ENCODE data around the gene PVR.
"Not testable (repeated sequence)": the region's sequence is repeated elsewhere in the genome, so short reads cannot be mapped to it uniquely, and the experiment has no call there.

The PVR gene

DNA sequence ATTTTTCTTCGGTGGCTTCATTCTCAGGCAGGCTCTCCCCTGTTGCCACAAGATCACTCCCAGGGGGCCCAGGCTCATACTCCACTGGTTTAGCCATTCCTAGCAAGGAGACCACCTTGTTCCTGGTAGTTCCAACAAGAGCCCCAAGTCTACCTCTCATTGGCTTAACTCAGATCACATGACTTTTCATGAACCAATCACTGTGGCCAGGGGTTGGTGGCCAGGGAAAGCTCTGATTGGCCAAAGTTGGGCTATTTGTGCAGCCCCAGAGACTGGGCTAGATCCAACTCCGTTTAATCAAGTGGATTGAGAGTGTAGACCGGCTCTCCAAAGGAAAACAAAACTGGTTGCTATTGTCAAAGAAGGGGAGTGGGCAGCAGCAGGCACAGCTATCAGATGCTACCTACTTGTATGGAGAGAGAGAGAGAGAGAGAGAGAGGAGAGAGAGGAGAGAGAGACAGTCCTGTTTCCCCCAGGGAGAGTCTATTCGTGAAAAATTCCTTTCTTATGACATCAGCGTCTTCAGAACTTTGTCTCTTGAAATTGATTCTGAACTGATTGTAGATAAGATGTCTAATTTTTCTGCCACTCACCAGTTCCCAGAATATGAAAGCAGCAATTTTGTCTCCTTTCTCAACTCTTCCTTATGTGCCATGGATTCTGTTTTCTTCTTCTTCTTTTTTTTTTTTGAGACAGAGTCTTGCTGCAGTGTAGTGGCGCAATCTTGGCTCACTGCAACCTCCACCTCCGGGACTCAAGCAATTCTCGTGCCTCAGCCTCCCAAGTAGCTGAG lies 33.5 kb downstream of the PVR start:
- no peak for DNase-seq

DNA sequence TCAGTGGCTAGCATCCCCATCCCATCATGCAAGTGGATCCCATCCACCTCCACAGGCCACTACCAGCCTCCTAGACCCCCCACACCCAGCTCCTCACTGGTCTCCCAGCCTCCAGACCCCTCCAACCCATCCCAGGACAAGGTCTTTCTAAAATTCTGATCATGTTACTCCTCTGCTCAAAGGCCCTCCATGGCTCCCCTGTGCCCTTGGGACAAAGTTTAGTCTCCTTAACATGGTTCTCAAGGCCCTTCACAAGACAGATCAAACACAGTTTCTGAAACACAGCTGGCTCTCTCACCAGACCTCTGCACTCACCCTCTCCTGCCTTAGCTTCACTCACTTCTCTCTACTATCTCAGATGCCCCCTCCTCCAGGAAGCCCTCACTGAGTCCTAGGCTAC lies 36.8 kb downstream of the PVR start:
- no peak for DNase-seq

DNA sequence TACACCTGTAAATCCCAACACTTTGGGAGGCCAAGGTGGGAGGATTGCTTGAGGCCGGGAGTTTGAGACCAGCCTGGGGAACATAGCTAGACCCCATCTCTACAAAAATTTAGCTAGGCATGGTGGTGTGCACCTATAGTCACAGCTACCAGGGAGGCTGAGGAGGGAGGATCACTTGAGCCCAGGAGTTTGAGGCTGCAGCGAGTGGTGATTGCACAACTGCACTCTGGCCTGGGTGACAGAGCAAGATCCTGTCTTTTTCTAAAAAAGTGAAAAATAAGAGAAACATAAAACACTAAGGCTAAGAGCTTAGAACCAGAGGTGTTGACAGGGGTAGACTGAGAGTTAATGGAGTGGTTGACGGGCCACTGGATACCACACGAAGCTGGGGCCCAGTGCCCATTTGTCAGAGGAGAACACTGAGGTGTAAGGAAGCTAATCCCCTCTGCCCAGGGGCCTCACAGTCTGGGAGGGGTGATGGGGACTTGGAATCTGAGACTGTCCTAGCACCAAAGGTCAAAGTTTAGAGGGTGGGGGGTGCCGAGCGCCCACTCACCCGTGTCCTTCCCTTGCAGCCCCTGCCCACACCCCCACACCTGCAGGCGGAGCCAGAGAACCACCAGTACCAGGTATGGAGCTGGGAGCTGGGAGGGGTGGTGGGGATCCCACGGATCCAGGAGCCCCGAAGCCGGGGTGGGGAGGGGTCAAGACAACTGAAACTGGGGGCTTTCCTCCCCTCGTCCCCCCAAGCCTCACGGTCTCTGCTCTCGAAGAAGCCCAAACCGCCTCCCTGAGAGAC lies 38.5 kb downstream of the PVR start:
- no peak for DNase-seq

DNA sequence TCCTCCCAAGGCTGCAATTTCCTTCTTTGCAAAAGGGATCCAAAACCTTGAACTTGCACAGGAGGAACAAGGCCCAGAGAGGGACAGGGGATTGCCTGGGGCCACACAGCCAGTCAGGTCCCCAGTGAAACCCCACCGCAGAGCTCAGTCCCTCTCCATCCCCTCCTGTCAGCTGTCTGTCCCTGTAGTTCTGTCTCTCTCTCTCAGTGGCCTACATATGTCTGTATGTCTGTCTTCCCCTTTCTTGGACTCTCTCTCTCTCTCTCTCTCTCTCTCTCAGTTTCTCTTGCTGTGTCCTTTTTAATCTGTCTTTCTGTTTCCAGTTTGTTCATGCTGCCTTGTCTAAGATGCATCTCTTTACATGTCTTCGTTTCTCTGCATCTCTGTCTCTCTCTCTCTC lies 39.1 kb downstream of the PVR start:
- no peak for DNase-seq

DNA sequence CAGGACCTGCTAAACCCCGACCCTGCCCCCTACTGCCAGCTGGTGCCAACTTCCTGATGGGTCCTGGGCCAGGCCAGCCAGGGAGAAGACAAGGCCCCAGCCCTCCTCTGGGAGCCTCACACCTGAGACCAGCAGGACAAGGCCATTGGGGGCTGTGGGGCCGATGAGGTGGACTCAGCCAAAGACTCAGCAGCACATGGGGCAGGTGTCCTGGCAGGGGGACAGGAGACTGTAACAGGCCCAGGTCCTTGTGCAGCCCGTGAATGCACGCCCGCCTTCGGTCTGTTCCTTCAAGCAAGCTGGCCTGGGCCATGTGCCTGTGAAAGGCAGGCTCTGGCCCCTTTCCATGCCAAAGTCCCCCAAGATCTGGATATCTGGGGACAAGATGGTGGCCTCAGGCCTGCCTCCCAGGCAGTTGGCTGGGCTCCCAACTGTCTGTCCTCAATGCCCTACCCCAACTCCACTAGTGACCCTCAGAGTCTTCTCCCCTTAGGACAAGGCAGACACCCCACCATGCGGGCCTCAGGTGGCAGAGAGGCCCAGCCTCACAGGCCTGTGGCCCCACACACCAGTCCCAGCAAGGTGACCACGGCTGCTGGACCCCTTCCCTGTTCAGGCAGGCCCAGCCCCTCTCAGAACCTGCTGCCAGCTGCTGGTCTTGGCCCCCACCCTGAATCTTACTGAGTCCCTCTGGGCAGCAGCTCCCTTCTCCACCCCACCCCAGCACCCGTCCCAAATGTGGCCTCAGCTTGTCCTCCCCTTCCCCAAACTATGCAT lies 39.9 kb downstream of the PVR start:
- no peak for DNase-seq

DNA sequence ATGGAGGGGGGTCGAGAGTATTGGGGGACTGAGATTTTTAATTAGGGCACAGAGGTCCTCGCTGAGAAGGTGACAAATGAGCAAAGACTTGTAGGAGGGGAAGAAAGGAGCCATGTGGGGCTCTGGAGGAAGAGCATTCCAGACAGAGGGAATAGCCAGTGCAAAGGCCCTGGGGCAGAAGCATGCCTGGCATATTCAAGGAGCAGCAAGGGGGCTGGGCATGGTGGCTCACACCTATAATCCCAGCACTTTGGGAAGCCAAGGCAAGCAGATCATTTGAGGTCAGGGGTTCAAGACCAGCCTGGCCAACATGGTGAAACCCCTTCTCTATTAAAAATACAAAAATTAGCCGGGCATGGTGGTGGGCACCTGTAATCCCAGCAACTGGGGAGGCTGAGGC lies 40.7 kb downstream of the PVR start:
- not testable (repeated sequence) for DNase-seq

DNA sequence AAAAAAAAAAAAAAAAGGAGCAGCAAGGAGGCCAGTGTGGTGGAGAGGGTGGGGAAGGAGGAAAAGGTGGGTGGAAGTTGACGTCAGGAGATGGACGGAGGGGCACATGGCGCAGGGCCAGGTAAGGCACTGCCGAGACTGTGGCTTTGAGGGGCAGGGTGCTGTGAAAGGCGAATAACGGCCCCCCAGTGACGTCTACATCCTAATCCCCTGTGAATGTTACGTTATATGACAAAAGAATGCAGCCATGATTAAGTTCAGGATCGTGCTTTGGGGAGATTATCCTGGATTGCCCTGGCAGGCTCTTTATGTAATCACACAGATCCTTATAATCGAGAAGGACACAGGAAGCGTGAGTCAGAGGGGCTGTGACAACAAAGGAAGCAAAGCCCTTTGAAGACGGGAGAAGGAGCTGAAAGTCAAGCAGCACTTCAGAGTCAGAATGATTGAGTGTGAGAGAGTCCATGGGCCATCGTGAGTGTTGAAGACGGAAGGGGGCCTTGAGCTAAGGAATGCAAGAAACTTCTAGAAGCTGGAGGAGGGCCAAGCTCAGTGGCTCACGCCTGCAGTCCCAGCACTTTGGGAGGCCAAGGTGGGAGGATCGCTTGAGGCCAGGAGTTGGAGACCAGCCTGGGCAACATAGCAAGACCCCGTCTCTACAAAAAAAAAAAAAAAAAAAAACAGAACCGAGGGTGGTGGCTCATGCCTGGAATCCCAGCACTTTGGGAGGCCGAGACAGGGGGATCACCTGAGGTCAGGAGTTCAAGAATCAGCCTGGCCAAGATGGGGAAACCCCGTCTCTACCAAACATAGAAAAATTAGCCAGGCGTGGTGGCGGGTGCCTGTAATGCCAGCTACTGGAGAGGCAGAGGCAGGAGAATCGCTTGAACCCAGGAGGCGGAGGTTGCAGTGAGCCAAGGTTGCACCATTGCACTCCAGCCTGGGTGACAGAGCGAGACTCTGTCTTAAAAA lies 41.5 kb downstream of the PVR start:
- DNase-seq: no peak

DNA sequence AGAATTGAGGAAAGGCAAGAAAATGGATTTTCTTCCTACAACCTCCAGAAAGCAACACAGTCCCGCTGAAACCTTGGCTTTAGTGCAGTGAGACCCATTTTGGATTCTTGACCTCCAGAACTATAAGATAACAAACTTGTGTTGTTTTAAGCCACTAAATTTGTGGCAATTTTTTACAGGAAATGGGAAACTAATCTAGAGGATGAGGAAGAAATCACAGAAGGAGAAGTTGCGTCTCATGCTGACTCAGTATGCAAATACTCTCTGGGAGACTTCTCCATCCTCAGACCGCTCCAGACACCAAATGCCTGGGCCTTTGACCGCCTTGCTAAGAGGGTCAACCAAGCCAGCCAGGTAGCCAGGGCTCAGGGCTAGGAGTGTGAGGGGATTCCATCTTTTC lies 42.2 kb downstream of the PVR start:
- DNase-seq: no peak

DNA sequence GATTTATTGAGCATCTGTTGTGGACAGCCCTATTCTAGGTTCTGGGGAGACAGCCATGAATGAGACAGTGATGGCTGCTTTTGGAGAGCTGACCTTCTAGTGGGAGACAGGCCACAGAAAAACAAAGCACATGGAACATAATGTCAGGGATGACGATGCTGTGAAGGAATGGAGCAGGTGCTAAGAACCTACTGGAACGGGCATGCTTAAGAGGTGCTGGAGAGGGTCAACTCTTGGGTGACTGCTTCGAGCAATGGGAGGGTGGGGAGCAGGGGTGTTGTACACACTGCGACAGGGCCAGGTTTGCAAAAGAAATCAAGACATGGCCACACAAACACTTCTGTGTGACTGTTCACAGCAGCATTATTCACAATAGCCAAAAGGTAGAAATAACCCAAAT lies 43.2 kb downstream of the PVR start:
- DNase-seq: no peak

DNA sequence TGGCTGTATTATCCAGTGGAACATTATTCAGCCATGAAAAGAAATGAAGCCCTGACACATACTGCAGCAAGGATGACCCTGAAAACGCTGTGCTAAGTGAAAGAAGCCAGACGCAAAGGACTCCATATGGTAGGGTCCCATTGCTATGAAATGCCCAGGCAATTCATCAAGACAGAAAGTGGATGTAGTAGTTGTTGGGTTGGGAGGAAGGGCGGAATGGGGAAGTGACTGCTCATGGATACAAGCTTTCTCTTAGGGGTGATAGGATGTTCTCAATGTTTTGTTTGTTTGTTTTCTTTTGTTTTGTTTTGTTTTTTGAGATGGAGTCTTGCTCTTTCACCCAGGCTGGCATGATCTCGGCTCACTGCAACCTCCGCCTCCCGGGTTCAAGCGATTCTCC lies 44.2 kb downstream of the PVR start:
- DNase-seq: no peak

DNA sequence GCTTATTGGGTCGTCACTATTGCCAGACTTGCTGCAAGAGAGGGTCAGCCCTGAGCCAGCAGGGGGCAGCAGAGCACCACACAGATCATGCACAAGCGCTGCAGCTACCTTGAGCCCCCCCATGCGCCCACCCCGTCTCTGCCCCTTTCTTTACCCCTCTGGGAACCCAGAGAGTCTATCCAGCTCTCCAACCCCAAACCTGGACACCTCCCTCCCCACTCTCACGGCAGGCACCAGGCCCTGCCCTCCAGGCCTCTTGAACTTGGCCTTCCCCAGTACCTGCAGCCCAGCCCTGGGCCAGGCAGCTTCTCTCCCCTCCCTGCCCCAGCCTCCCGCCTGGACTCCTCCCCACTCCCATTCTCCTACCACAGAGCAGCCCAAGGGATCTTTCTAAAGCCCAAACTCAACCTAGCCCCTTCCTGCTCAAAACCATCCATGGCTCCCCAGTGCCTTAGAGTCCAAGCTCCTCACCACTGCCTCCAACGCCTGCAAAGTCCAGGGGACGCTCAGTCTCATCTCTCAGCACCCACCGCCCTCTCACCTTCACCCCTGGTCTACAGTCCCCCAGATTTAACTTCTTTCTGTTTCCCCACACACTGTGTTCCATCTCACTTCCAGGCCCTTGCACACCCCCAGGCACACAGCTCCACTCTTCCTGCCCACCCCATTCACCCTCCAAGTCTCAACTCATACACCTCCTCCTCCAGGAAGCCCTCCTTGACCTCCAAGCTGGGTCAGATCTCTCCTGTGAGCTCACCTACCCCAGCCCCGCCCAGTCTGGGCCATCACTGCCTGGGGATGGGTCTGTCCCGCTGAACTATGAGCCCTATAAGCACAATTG lies 45.8 kb downstream of the PVR start:
- peak in 1 of 2 experiments; percentile 68 for DNase-seq

DNA sequence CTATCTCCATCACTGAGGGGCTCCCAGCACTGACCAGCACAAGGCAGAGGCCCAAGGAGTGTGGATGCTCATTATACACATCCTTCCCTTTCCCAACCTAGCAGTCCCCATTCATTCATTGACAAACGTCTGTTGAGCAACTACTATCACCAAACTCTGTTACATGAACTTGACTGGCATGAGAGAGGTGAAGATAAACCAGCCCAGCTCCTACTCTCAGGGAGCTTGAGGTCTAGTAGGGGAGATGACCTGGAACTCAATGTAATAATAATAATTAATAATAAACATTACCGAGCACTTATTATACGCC lies 46.4 kb downstream of the PVR start:
- no peak for DNase-seq

DNA sequence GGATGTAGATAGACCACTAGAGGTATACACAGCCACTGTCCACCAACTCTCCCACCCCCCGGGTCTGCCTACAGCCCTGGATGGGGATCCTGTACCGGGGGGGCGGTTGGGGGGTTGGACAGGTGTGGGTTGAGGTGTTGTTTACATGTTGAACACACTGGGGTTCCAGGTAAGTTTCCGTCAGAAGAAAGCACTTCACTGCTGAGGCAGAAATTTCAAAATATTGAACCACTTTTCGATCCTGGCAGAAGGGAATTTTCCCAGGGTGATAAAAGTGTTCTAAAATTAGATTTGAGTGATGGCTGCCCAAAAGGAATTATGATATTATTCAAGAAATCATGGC lies 48.6 kb downstream of the PVR start:
- DNase-seq: no peak

DNA sequence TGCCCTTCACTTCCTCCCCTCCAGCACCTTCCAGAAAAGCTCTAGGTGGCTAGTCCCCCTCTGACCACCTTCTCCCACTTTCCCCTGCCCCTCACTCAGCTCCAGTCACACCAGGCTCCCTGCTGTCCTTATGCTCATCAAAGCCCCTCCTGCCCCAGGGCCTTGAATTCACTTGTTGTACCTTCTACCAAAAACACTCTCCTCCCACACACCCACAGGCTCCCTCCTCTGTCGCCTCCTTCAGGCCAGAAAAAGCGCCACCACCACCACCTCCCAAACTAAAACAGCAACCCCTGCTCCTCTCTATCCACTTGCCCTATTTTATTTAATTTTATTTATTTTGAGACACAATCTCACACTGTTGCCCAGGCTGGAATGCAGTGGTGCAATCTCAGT lies 50.5 kb downstream of the PVR start:
- DNase-seq: no peak

DNA sequence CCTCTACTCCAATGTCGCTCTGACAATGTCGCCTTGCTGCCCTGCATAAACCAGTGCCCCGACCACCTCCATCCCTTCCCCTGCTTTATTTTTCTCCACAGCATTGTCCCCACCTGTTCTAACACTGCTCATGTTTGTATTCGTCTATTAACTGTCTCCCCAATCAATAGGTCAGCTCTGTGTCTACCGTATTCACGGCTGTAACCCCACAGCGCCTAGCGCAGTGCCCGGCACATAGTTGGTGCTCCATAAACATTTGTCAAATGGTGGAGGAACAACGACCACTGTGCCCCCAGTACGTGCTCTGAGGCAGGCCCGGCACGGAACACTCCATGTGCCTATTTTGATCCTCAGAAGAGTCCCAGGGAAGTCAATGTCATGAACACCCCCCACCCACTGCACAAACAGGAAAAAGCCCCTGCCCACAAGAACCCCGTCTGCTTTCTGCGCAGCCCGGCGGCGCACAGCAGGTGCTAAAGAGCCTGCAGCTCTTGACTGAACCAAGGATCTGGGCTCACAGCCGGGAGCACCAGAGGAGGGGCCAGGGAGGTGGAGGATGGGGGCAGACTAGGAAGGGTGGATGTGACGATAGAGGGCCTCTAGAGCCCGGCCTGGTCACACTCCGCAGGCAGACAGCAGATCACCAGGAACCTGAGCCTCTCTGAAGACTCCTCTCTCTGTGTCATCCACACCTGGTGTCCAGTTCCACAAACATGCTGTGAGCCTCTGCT lies 53.4 kb downstream of the PVR start:
- no peak for DNase-seq

DNA sequence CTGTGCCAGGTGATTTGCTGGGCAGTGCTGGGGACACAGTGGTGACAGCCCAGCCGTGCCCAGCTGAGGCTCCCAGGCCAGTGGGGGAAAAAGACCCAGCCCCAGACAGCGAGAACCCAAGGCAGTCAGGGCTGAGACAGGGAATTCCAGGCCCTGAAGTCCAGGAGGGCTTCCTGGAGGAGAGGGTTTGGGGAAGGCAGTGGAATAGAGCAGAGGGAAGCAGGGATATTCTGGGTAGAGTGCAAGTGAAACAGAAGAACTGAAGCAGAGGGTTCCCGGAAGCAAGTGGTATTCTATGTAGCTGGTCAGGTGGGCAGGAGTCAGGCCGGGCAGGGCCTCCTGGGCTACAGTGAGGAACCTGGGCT lies 53.9 kb downstream of the PVR start:
- no peak for DNase-seq

DNA sequence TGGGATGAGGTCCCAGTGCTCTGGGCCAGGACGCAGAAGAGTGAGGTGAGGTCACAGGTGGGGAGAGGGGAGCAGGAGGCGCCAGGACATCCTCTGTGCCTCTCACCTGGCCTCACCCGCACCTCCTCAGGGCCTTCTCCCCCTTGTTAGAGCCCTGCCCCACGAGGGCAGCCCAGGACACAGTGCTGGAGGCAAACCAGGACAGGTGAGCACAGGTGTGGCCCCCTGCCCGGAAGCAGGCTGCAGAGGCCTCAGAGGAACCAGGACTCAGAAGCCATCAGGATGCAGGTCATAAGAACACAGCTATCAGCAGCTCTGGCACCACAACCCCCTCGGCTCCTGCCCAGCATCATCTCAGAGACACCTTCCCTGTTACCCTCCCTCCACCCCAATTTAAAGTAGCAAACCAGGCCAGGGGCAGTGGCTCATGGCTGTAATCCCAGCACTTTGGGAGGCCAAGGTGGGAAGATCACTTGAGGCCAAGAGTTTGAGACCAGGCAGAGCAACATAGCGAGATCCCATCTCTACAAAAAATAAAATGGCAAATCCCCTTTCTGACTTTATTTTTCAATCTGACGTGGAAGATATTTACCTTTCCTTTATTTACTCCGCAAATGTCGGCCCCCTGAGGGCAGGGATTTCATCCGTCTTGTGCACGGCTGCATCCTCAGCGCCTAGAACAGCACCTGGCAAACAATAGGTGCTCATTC lies 54.9 kb downstream of the PVR start, which contains the start of gene CEACAM16:
TSS of gene CEACAM16 (plus strand) at position 660 of the 710 bp plus-strand sequence. CDS start 2,306 bp downstream, outside the sequence.
- no peak for DNase-seq

DNA sequence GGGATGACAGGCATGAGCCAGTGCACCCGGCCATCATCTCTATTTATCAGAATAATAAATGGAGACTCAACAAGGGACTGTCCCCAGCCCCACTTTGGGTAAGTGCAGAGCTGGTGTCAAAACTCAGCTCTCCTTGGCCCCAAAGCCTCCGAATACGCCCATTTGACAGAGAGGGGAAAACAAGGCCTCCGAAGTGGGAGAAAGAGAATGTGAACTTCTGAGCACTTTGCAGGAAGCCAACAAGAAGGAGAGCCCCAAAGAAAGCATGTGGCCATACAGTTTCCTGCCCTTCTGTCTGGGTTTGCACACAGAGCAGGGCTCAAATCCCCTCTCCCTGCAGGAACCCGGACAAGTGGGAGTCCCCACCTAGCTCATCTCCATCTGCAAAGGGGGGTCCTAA lies 56.8 kb downstream of the PVR start:
- no peak for DNase-seq

DNA sequence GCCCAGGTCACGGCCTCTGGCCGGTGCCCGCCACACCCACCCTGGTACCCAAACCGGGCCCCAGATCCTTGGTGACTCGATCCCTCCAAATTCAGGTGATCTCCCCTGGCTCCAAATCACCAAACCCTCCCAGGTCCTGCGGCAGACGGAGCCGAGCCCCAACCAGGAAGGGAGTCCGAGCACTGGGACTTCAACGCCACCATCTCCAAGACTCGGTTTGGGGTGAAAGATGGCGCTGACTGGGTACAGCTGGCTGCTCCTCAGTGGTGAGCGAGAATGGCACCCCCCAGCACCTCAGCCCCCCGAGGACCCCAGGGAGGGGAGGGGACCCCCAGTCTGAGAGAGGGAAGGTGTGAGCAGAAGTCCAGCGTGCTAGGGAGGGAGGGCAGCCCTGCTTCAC lies 57.5 kb downstream of the PVR start:
- DNase-seq: no peak

DNA sequence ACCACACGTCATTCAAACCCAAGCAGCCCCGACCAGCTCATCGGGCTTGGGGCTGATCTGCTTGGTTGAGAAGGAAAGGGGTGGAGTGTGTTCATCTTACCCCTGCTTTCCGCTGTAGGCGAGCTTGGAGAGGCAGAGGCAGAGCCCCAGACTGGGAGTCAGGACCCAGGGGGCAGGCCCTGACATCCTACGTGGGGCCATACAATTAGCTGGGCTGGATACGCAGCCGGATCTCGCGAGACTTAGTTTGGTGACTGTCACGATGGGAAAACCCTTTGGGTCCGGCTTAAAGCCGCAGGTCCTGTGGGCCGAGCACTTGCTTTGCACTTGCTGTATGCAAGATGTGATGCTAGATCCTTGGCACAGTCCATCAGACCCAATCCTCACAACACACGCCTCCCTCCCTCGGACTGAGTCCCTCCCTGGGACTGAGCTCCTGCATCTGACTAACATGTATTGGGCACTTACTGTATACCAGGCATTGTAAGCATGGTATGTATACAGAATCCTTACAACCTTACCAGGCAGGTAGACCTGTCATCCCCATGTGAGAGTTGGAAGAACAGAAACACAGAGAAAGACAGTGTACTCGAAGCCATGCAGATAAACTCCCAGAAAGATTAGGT lies 59.0 kb downstream of the PVR start:
- DNase-seq: no peak

Data from NCI-H1930 (cell line).